IMR-90 (cell line): Measurements from ENCODE around the gene BLTP1. TPM values are rescaled to one million over a fixed set of nuclear protein-coding genes. Genes with fewer than 3 reads are reported as not detected.

Experiments
- ATAC-seq: fragments of 200-7000 bp; cut with Tn5 transposase; 2 replicates; pipeline ENCODE4 v1.9.1; 2020; ENCODE audit warnings: low read depth, mild to moderate bottlenecking, moderate library complexity
- BruUV-seq: library from RNA; stranded (reverse); fragments of 400-500 nt; replicated peaks from 2 replicates; lab custom pipeline; 2021; lab: Mats Ljungman, UMichigan
- CTCF ChIA-PET: fragments of 300-600 bp; formaldehyde crosslinking; extraction: SDS; loops from one replicate; lab custom pipeline; 2021; ENCODE audit warnings: antibody characterized with exemption; lab: Yijun Ruan, JAX
- POLR2A ChIA-PET: fragments of 300-600 bp; sonication (Branson Sonifier 250); formaldehyde crosslinking; loops from one replicate; lab custom pipeline; 2022; ENCODE audit warnings: antibody characterized with exemption; ENCODE audit not compliant: unreplicated experiment; lab: Charles Lee
- DNase-seq: peaks from one replicate; pipeline ENCODE4 v3.0.0; 2013
- H2AFZ ChIP-seq: replicated peaks from 2 replicates; pipeline ENCODE3; 2013; ENCODE audit warnings: low read length, mild to moderate bottlenecking; ENCODE audit not compliant: poor library complexity
- H2AK5ac ChIP-seq: 2 replicates; pipeline ENCODE4 v1.6.1; 2013; ENCODE audit warnings: low read depth, low read length, inconsistent platforms
- H2AK9ac ChIP-seq: replicated peaks from 2 replicates; pipeline ENCODE3; 2013; ENCODE audit warnings: mild to moderate bottlenecking, low read depth, low read length, moderate library complexity; ENCODE audit not compliant: poor library complexity
- H2BK120ac ChIP-seq: 2 replicates; pipeline ENCODE4 v1.6.1; 2013; ENCODE audit warnings: low read depth, low read length, inconsistent platforms
- H2BK15ac ChIP-seq: 3 replicates; pipeline ENCODE4 v1.6.1; 2013; ENCODE audit warnings: low read depth, low read length, inconsistent platforms
- H2BK20ac ChIP-seq: 2 replicates; pipeline ENCODE4 v1.6.1; 2013; ENCODE audit warnings: low read depth, mild to moderate bottlenecking, inconsistent platforms, low read length, moderate library complexity
- H2BK5ac ChIP-seq: 2 replicates; pipeline ENCODE4 v1.6.1; 2013; ENCODE audit warnings: mild to moderate bottlenecking, low read depth, low read length, inconsistent platforms; ENCODE audit not compliant: poor library complexity, severe bottlenecking
- H3K14ac ChIP-seq: replicated peaks from 2 replicates; pipeline ENCODE4 v1.6.1; 2013; ENCODE audit warnings: low read depth, low read length, inconsistent platforms
- H3K18ac ChIP-seq: 2 replicates; pipeline ENCODE4 v1.6.1; 2013; ENCODE audit warnings: low read depth, low read length, control low read depth
- H3K23ac ChIP-seq: 2 replicates; pipeline ENCODE4 v1.6.1; 2013; ENCODE audit warnings: low read depth, low read length, inconsistent platforms
- H3K27ac ChIP-seq: 2 replicates; pipeline ENCODE4 v1.5.1; 2013; ENCODE audit warnings: mild to moderate bottlenecking, control low read depth, low read length; ENCODE audit not compliant: insufficient read depth
- H3K27me3 ChIP-seq: 2 replicates; pipeline ENCODE4 v1.6.1; 2013; ENCODE audit warnings: low read length; ENCODE audit not compliant: control insufficient read depth, insufficient read depth
- H3K36me3 ChIP-seq: 2 replicates; pipeline ENCODE4 v1.6.1; 2013; ENCODE audit warnings: low read length, mixed read lengths; ENCODE audit not compliant: control insufficient read depth, insufficient read depth
- H3K4ac ChIP-seq: 2 replicates; pipeline ENCODE4 v1.6.1; 2013; ENCODE audit warnings: low read depth, low read length, inconsistent platforms
- H3K4me1 ChIP-seq: 2 replicates; pipeline ENCODE4 v1.6.1; 2013; ENCODE audit warnings: low read length, mixed read lengths; ENCODE audit not compliant: control insufficient read depth, insufficient read depth
- H3K4me2 ChIP-seq: 2 replicates; pipeline ENCODE4 v1.6.1; 2013; ENCODE audit warnings: low read depth, mild to moderate bottlenecking, control low read depth, low read length, moderate library complexity
- H3K4me3 ChIP-seq: 2 replicates; pipeline ENCODE4 v1.5.1; 2013; ENCODE audit warnings: low read depth, mild to moderate bottlenecking, control low read depth, low read length, moderate library complexity; ENCODE audit not compliant: insufficient read depth
- H3K56ac ChIP-seq: 2 replicates; pipeline ENCODE4 v1.6.1; 2013; ENCODE audit warnings: low read length, inconsistent platforms; ENCODE audit not compliant: insufficient read depth; ENCODE audit errors: extremely low read depth
- H3K79me1 ChIP-seq, 2 experiments: 2 replicates each; pipeline ENCODE4 v1.6.1; 2013; ENCODE audit warnings: low read length in 2 of 2, inconsistent platforms in 1 of 2, low read depth in 1 of 2
- H3K9ac ChIP-seq: 2 replicates; pipeline ENCODE4 v1.6.1; 2013; ENCODE audit warnings: low read depth, low read length, control low read depth
- H3K9me1 ChIP-seq: 2 replicates; pipeline ENCODE4 v1.6.1; 2013; ENCODE audit warnings: low read length, inconsistent platforms; ENCODE audit not compliant: insufficient read depth
- H3K9me3 ChIP-seq: 2 replicates; pipeline ENCODE4 v1.6.1; 2013; ENCODE audit warnings: low read length; ENCODE audit not compliant: control insufficient read depth, insufficient read depth
- H4K20me1 ChIP-seq: 2 replicates; pipeline ENCODE4 v1.6.1; 2013; ENCODE audit warnings: low read length, inconsistent platforms; ENCODE audit not compliant: insufficient read depth
- H4K5ac ChIP-seq: 2 replicates; pipeline ENCODE4 v1.6.1; 2013; ENCODE audit warnings: mild to moderate bottlenecking, low read depth, low read length, control low read depth
- H4K8ac ChIP-seq, 2 experiments: 2 replicates each; pipeline ENCODE4 v1.6.1; 2013; ENCODE audit warnings: low read depth in 2 of 2, low read length in 2 of 2, control low read depth in 1 of 2, inconsistent platforms in 1 of 2
- H4K91ac ChIP-seq: 2 replicates; pipeline ENCODE4 v1.6.1; 2013; ENCODE audit warnings: low read depth, low read length, inconsistent platforms; ENCODE audit not compliant: insufficient read depth
- BHLHE40 ChIP-seq: fragments of 150-350 bp; IDR thresholded peaks from 2 replicates; pipeline ENCODE4 v1.6.1; 2016; ENCODE audit warnings: mild to moderate bottlenecking, low read depth, low read length
- CEBPB ChIP-seq: IDR thresholded peaks from 2 replicates; pipeline ENCODE4 v1.6.1; 2012; ENCODE audit warnings: low read depth, low read length, improper control_type of control experiment
- CHD1 ChIP-seq: IDR thresholded peaks from 2 replicates; pipeline ENCODE4 v1.6.1; 2012; ENCODE audit warnings: low read depth, low read length, improper control_type of control experiment
- CTCF ChIP-seq: conservative IDR thresholded peaks from 2 replicates; pipeline ENCODE4 v1.5.1; 2012; ENCODE audit warnings: mild to moderate bottlenecking, low read depth, low read length, improper control_type of control experiment
- FOS ChIP-seq: fragments of 150-350 bp; IDR thresholded peaks from 2 replicates; pipeline ENCODE4 v1.6.1; 2016; ENCODE audit warnings: low read depth, low read length
- MAFK ChIP-seq: IDR thresholded peaks from 2 replicates; pipeline ENCODE4 v1.6.1; 2012; ENCODE audit warnings: low read depth, low read length, improper control_type of control experiment
- MAZ ChIP-seq: IDR thresholded peaks from 2 replicates; pipeline ENCODE4 v1.6.1; 2012; ENCODE audit warnings: low read depth, mild to moderate bottlenecking, low read length, improper control_type of control experiment, moderate library complexity, borderline replicate concordance
- MXI1 ChIP-seq: IDR thresholded peaks from 2 replicates; pipeline ENCODE4 v1.6.1; 2012; ENCODE audit warnings: low read depth, mild to moderate bottlenecking, low read length, moderate library complexity, borderline replicate concordance
- NFE2L2 ChIP-seq: fragments of 150-350 bp; IDR thresholded peaks from 2 replicates; pipeline ENCODE4 v1.6.1; 2016; ENCODE audit warnings: low read depth, mild to moderate bottlenecking, low read length
- POLR2A ChIP-seq: IDR thresholded peaks from 2 replicates; pipeline ENCODE4 v1.6.1; 2012; ENCODE audit warnings: mild to moderate bottlenecking, low read depth, low read length
- RAD21 ChIP-seq: IDR thresholded peaks from 2 replicates; pipeline ENCODE4 v1.6.1; 2012; ENCODE audit warnings: low read length, improper control_type of control experiment
- RCOR1 ChIP-seq: IDR thresholded peaks from 2 replicates; pipeline ENCODE4 v1.6.1; 2012; ENCODE audit warnings: mild to moderate bottlenecking, low read length, improper control_type of control experiment; ENCODE audit not compliant: insufficient replicate concordance
- RFX5 ChIP-seq: IDR thresholded peaks from 2 replicates; pipeline ENCODE4 v1.8.0; 2012; ENCODE audit warnings: low read depth, mild to moderate bottlenecking, low read length, moderate library complexity
- SMC3 ChIP-seq: fragments of 150-350 bp; IDR thresholded peaks from 2 replicates; pipeline ENCODE4 v1.6.1; 2016; ENCODE audit warnings: low read depth, mild to moderate bottlenecking, antibody characterized with exemption, low read length, moderate library complexity
- USF2 ChIP-seq: fragments of 150-350 bp; IDR thresholded peaks from 2 replicates; pipeline ENCODE4 v1.6.1; 2017; ENCODE audit warnings: mild to moderate bottlenecking, antibody characterized with exemption, low read length, low read depth
- WGBS, 2 experiments: methylation state at CpG; one replicate each; pipeline versions ENCODE4 v1.1.5 to v1.1.7; 2013; ENCODE audit warnings: missing lambda C conversion rate in 2 of 2; ENCODE audit not compliant: insufficient read length in 1 of 2; ENCODE audit errors: extremely low coverage in 2 of 2; 5-methylcytosine and 5-hydroxymethylcytosine counted together
- dilution Hi-C: fragments of 300-500 bp; cut with HindIII; formaldehyde crosslinking; loops from one replicate; pipeline ENCODE4 v1.14.3; 2018; ENCODE audit warnings: low sequenced_read_pairs; ENCODE audit not compliant: unreplicated experiment
- in situ Hi-C: fragments of 300-500 bp; cut with MboI; formaldehyde crosslinking; loops from 3 replicates; pipeline ENCODE4 v1.14.3; 2019; ENCODE audit warnings: low sequenced_read_pairs, inconsistent platforms, mixed read lengths
- intact Hi-C: fragments of 100-400 bp; cut with micrococcal nuclease; formaldehyde crosslinking; loops from 2 replicates; pipeline ENCODE4 v1.10.0; 2022
- polyA plus RNA-seq, 3 experiments: library from polyadenylated mRNA; depleted of rRNA; stranded (reverse); fragments of >200 nt; gene quantifications; 2 replicates each; pipeline ENCODE4 v1.2.3, GENCODE V29; 2012; ENCODE audit warnings: low replicate concordance in 1 of 3
- total RNA-seq: library from RNA; depleted of rRNA; stranded (reverse); fragments of >200 nt; gene quantifications from 2 replicates; pipeline ENCODE4 v1.2.3, GENCODE V29; 2012
- TF ChIP-seq, protein P1 (sequence below): fragments of 150-350 bp; IDR thresholded peaks from 2 replicates; pipeline ENCODE4 v1.6.1; 2016; ENCODE audit warnings: low read depth, mild to moderate bottlenecking, low read length, moderate library complexity, borderline replicate concordance

The BLTP1 gene
- total and polyA plus RNA-seq, 2 of the 4 experiments (the other 2 are of a cell fraction) = 18.9 to 92.7 TPM

DNA sequence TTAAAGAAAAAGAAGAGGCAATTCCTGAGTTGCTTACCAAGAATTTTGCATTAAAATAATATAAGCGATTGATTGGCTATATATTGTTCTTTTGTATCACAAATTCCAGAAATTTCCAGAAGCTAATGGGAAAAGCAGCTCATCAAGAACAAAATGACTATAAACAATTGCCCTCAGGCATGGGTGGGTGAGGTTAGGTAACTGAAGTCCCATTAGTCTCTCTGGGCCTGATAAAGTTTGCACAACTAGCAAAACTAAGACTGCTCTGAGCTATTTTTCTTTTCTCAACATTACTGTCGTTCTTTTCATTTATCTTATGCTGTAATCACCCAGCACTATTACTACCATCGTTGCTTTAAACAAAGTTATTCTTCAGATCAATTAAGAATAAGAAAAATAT lies 19.2 kb upstream of the BLTP1 start:
- no peak overlapping the region for H3K27ac ChIP-seq
- intact Hi-C loops = no loop called here
- CTCF ChIA-PET = no interaction called here
- H3K9ac ChIP-seq = no peak overlapping the region
- H2BK15ac ChIP-seq = no peak overlapping the region
- no peaks in the 10 kb centered on the region for H3K9me1 ChIP-seq
- WGBS, 2 experiments = no CpG with 5 or more reads among the region's 3 CpGs
- H3K4me3 ChIP-seq = no peak overlapping the region
- in situ Hi-C loops = no loop called here
- no peaks in the 10 kb centered on the region for H4K20me1 ChIP-seq
- no peak overlapping the region for H2AFZ ChIP-seq
- TF ChIP-seq SMC3 (no peak), FOS (no peak), CTCF (no peak), RFX5 (no peak), USF2 (no peak), MXI1 (no peak), BHLHE40 (no peak), RCOR1 (no peak), POLR2A (no peak), MAZ (no peak), CEBPB (no peak), RAD21 (no peak), CHD1 (no peak), NFE2L2 (no peak), MAFK (no peak)
- TF ChIP-seq, protein P1, sequence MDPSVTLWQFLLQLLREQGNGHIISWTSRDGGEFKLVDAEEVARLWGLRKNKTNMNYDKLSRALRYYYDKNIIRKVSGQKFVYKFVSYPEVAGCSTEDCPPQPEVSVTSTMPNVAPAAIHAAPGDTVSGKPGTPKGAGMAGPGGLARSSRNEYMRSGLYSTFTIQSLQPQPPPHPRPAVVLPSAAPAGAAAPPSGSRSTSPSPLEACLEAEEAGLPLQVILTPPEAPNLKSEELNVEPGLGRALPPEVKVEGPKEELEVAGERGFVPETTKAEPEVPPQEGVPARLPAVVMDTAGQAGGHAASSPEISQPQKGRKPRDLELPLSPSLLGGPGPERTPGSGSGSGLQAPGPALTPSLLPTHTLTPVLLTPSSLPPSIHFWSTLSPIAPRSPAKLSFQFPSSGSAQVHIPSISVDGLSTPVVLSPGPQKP = no peak
- H3K14ac ChIP-seq = no peak overlapping the region
- no peaks in the 10 kb centered on the region for H3K27me3 ChIP-seq
- DNase-seq = no peak
- H2BK5ac ChIP-seq = no peak overlapping the region
- H3K79me1 ChIP-seq = no peaks in the 10 kb centered on the region
- no peak overlapping the region for H3K4me2 ChIP-seq
- H3K23ac ChIP-seq = no peak overlapping the region
- ATAC-seq = no peak
- POLR2A ChIA-PET = no interaction called here
- dilution Hi-C loops = no loop called here
- H2AK5ac ChIP-seq = no peak overlapping the region
- no peaks in the 10 kb centered on the region for H3K36me3 ChIP-seq
- H4K5ac ChIP-seq = no peak overlapping the region
- no peak overlapping the region for H4K91ac ChIP-seq
- H2BK120ac ChIP-seq = no peak overlapping the region
- H2BK20ac ChIP-seq = no peak overlapping the region
- no peaks in the 10 kb centered on the region for H3K4me1 ChIP-seq
- no TSS peak for BruUV-seq
- no peak overlapping the region for H3K56ac ChIP-seq
- H3K18ac ChIP-seq = no peak overlapping the region
- no peak overlapping the region for H3K4ac ChIP-seq
- H3K9me3 ChIP-seq = no peaks in the 10 kb centered on the region
- H2AK9ac ChIP-seq = no peak overlapping the region
- no peak overlapping the region for H4K8ac ChIP-seq
